HepG2 (cell line): ENCODE results near the gene STRN3. TPM values are rescaled to one million over a fixed set of nuclear protein-coding genes. Genes with fewer than 3 reads are reported as not detected.

Experiments
- ATF7 ChIP-seq, 2 experiments: fragments of 450-650 bp in 1 of 2; sonication (generic) in 1 of 2; formaldehyde crosslinking in 1 of 2; IDR thresholded peaks; 2 replicates each; pipeline versions ENCODE4 v1.4.0 to v1.6.1; 2016 to 2020; ENCODE audit warnings: antibody characterized with exemption in 1 of 2, mild to moderate bottlenecking in 1 of 2, missing genetic modification reagents in 1 of 2
- HDAC2 ChIP-seq: sonication (generic); formaldehyde crosslinking; IDR thresholded peaks from 2 replicates; pipeline ENCODE4 v1.4.0; 2020; ENCODE audit warnings: missing genetic modification reagents
- IRF2 ChIP-seq: IDR thresholded peaks from 2 replicates; pipeline ENCODE4 v1.6.1; 2018; ENCODE audit warnings: missing genetic modification reagents, missing compliant biosample characterization
- NFKBIZ ChIP-seq: IDR thresholded peaks from 2 replicates; pipeline ENCODE4 v1.6.1; 2018; ENCODE audit warnings: missing genetic modification reagents, missing compliant biosample characterization
- POGZ ChIP-seq: sonication (generic); formaldehyde crosslinking; IDR thresholded peaks from 2 replicates; pipeline ENCODE4 v1.4.0; 2020; ENCODE audit warnings: mild to moderate bottlenecking, missing genetic modification reagents
- PRMT3 ChIP-seq: sonication (generic); formaldehyde crosslinking; IDR thresholded peaks from 2 replicates; pipeline ENCODE4 v1.8.1; 2022; ENCODE audit warnings: low read depth, mild to moderate bottlenecking, moderate library complexity, missing genetic modification reagents, borderline replicate concordance
- STAG1 ChIP-seq: sonication (generic); formaldehyde crosslinking; IDR thresholded peaks from 2 replicates; pipeline ENCODE4 v1.4.0; 2020; ENCODE audit warnings: missing genetic modification reagents
- ZNF232 ChIP-seq: sonication (generic); formaldehyde crosslinking; IDR thresholded peaks from 2 replicates; pipeline ENCODE4 v1.4.0; 2020; ENCODE audit warnings: missing genetic modification reagents, borderline replicate concordance
- ZNF562 ChIP-seq: sonication (generic); formaldehyde crosslinking; IDR thresholded peaks from 2 replicates; pipeline ENCODE4 v1.8.0; 2022; ENCODE audit warnings: missing genetic modification reagents, borderline replicate concordance
- ZNF766 ChIP-seq: sonication (generic); formaldehyde crosslinking; IDR thresholded peaks from 2 replicates; pipeline ENCODE4 v1.5.0; 2020; ENCODE audit warnings: missing genetic modification reagents, borderline replicate concordance
- polyA plus RNA-seq, 8 experiments: library from polyadenylated mRNA; depleted of rRNA in 3 of 8; stranded (reverse) in 7 of 8; unstranded in 1 of 8; fragments of >200 nt; fragmentation: Illumina TruSeq in 4 of 8; extraction: Trizol in 4 of 8; gene quantifications; 2 replicates each; pipeline versions ENCODE4 v1.2.1 to v1.2.3, GENCODE V29; 2011 to 2016; ENCODE audit warnings: low read depth in 4 of 8, missing spikeins in 1 of 8, mixed read lengths in 1 of 8; ENCODE audit not compliant: insufficient read depth in 1 of 8
- total RNA-seq, 5 experiments: library from RNA; depleted of rRNA; stranded (reverse); fragments of >200 nt; fragmentation: Illumina TruSeq; extraction: Trizol; gene quantifications; 2 replicates each; pipeline ENCODE4 v1.2.3, GENCODE V29; 2016; ENCODE audit warnings: low read depth in 1 of 5
- TF ChIP-seq, protein P1 (sequence below), 2 experiments: fragments of 450-650 bp in 1 of 2; sonication (generic) in 1 of 2; formaldehyde crosslinking in 1 of 2; IDR thresholded peaks; 2 replicates each; pipeline versions ENCODE4 v1.6.1 to v1.8.0; 2016 to 2022; ENCODE audit warnings: antibody characterized with exemption in 1 of 2, mild to moderate bottlenecking in 1 of 2, missing genetic modification reagents in 1 of 2
- TF ChIP-seq, protein P2 (sequence below): sonication (generic); formaldehyde crosslinking; IDR thresholded peaks from 2 replicates; pipeline ENCODE4 v1.4.0; 2020; ENCODE audit warnings: missing genetic modification reagents, borderline replicate concordance
- TF ChIP-seq, protein P3 (sequence below): sonication (generic); formaldehyde crosslinking; IDR thresholded peaks from 2 replicates; pipeline ENCODE4 v1.5.1; 2020; ENCODE audit warnings: missing genetic modification reagents, mild to moderate bottlenecking, borderline replicate concordance

STRN3 gene
- total and polyA plus RNA-seq, 2 of the 13 experiments (the other 11 are each of a cell fraction or from before 2014, with no cell fraction given), result 49.4 to 123 TPM

DNA sequence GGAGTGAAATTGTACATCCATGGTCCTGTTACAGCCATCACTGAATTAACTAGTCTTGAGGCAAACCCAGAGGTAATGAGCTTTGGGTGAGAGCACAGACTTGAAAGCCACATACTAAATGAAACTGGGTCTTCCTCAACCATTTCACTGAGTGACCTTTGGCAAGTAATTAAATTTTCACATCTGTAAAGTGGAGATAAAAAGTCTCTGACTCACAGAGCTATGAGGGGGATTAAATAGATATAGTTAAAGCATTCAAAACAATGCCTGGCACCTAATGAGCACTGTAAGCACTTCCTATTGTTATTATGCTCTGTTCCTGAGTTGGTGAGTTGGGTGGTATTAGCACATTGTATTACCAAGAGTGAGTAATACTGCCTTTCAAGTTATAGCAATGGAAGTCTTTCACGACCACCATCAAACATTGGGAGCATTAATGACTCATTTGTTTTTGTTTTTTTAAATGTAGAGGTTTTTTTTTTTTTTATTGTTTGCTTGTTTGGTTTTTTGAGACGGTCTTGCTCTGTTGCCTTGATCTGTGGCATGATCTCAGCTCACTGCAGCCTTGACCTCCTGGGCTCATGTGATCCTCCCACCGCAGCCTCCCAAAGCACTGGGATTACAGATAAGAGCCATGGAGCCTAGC lies 12.5 kb upstream of the STRN3 start (continued):
- TF ChIP-seq ZNF232 (no peak), POGZ (CRISPR knock-in tag) (peak; percentile 88), ZNF562 (no peak), STAG1 (CRISPR knock-in tag) (no peak), PRMT3 (CRISPR knock-in tag) (no peak), HDAC2 (CRISPR knock-in tag) (peak; percentile 69), ZNF766 (CRISPR knock-in tag) (no peak), ATF7 (IDR thresholded peaks at IDR 0.05) (0 out of 2 replicates have a peak, but pooled peaks have one; percentile 26), ATF7 (CRISPR knock-in tag; IDR thresholded peaks at IDR 0.05) (no peak), IRF2 (peak; percentile 57; the same call in 1 of the 2 replicates), NFKBIZ (CRISPR knock-in tag) (0 out of 2 replicates have a peak, but pooled peaks have one; percentile 7)
- TF ChIP-seq, protein P1, sequence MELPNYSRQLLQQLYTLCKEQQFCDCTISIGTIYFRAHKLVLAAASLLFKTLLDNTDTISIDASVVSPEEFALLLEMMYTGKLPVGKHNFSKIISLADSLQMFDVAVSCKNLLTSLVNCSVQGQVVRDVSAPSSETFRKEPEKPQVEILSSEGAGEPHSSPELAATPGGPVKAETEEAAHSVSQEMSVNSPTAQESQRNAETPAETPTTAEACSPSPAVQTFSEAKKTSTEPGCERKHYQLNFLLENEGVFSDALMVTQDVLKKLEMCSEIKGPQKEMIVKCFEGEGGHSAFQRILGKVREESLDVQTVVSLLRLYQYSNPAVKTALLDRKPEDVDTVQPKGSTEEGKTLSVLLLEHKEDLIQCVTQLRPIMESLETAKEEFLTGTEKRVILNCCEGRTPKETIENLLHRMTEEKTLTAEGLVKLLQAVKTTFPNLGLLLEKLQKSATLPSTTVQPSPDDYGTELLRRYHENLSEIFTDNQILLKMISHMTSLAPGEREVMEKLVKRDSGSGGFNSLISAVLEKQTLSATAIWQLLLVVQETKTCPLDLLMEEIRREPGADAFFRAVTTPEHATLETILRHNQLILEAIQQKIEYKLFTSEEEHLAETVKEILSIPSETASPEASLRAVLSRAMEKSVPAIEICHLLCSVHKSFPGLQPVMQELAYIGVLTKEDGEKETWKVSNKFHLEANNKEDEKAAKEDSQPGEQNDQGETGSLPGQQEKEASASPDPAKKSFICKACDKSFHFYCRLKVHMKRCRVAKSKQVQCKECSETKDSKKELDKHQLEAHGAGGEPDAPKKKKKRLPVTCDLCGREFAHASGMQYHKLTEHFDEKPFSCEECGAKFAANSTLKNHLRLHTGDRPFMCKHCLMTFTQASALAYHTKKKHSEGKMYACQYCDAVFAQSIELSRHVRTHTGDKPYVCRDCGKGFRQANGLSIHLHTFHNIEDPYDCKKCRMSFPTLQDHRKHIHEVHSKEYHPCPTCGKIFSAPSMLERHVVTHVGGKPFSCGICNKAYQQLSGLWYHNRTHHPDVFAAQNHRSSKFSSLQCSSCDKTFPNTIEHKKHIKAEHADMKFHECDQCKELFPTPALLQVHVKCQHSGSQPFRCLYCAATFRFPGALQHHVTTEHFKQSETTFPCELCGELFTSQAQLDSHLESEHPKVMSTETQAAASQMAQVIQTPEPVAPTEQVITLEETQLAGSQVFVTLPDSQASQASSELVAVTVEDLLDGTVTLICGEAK (IDR thresholded peaks at IDR 0.05), result peak; percentile 29; the same call in 1 of the 2 replicates
- TF ChIP-seq, protein P1 (CRISPR knock-in tag; IDR thresholded peaks at IDR 0.05), result no peak; the same call in 1 of the 2 replicates
- TF ChIP-seq, protein P2, sequence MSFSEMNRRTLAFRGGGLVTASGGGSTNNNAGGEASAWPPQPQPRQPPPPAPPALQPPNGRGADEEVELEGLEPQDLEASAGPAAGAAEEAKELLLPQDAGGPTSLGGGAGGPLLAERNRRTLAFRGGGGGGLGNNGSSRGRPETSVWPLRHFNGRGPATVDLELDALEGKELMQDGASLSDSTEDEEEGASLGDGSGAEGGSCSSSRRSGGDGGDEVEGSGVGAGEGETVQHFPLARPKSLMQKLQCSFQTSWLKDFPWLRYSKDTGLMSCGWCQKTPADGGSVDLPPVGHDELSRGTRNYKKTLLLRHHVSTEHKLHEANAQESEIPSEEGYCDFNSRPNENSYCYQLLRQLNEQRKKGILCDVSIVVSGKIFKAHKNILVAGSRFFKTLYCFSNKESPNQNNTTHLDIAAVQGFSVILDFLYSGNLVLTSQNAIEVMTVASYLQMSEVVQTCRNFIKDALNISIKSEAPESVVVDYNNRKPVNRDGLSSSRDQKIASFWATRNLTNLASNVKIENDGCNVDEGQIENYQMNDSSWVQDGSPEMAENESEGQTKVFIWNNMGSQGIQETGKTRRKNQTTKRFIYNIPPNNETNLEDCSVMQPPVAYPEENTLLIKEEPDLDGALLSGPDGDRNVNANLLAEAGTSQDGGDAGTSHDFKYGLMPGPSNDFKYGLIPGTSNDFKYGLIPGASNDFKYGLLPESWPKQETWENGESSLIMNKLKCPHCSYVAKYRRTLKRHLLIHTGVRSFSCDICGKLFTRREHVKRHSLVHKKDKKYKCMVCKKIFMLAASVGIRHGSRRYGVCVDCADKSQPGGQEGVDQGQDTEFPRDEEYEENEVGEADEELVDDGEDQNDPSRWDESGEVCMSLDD (CRISPR knock-in tag), result peak; percentile 62; the same call in 1 of the 2 replicates
- TF ChIP-seq, protein P3, sequence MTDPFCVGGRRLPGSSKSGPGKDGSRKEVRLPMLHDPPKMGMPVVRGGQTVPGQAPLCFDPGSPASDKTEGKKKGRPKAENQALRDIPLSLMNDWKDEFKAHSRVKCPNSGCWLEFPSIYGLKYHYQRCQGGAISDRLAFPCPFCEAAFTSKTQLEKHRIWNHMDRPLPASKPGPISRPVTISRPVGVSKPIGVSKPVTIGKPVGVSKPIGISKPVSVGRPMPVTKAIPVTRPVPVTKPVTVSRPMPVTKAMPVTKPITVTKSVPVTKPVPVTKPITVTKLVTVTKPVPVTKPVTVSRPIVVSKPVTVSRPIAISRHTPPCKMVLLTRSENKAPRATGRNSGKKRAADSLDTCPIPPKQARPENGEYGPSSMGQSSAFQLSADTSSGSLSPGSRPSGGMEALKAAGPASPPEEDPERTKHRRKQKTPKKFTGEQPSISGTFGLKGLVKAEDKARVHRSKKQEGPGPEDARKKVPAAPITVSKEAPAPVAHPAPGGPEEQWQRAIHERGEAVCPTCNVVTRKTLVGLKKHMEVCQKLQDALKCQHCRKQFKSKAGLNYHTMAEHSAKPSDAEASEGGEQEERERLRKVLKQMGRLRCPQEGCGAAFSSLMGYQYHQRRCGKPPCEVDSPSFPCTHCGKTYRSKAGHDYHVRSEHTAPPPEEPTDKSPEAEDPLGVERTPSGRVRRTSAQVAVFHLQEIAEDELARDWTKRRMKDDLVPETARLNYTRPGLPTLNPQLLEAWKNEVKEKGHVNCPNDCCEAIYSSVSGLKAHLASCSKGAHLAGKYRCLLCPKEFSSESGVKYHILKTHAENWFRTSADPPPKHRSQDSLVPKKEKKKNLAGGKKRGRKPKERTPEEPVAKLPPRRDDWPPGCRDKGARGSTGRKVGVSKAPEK (CRISPR knock-in tag), result 0 out of 2 replicates have a peak, but pooled peaks have one; percentile 21
